ENCODE results near the gene HTR4. TPM values are rescaled to one million over a fixed set of nuclear protein-coding genes. Genes with fewer than 3 reads are reported as not detected.

HTR4 gene
- polyA plus RNA-seq, 3 donors, result not detected

DNA sequence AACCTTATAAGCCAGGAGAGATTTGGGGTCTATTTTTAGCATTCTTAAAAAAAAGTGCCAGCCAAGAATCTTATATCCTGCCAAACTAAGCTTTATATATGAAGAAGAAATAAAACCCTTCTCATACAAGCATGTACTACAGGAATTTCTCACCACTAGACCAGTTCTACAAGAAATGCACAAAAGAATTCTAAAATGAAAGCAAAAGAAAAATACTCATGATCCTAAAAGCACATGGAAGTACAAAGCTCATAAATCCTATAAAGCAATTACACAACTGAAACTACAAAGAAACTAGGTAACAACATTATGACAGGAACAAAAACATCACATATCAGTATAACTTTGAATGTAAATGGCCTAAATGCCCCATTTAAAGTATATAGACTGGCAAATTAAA, 34.5 kb upstream of the HTR4 start:
- no peak overlapping the region for H2AFZ ChIP-seq (ENCODE audit: insufficient read depth, low read depth, low read length, poor library complexity, severe bottlenecking)
- intact Hi-C loops (cut with micrococcal nuclease), result no loop called here
- no peaks in the 10 kb centered on the region for H3K79me2 ChIP-seq (ENCODE audit: insufficient read depth, low read length)
- H3K9me3 ChIP-seq (replicated peaks in 1 of 2; ENCODE audit: control insufficient read depth in 1 of 2, insufficient read depth in 1 of 2, low read length in 2 of 2), result no peaks in the 10 kb centered on the region
- no peaks in the 10 kb centered on the region for H3K4me1 Mint-ChIP-seq
- no peaks in the 10 kb centered on the region for H3K4me1 ChIP-seq (ENCODE audit: control insufficient read depth in 1 of 2, insufficient read depth in 2 of 2, low read length in 2 of 2)
- no peak overlapping the region for H3K4me2 ChIP-seq (replicated peaks; ENCODE audit: extremely low read depth, low read length, poor library complexity, severe bottlenecking)
- no peak overlapping the region for H3K27ac Mint-ChIP-seq
- no peak overlapping the region for H3K4me3 ChIP-seq (replicated peaks in 1 of 3; ENCODE audit: low read depth in 2 of 3, low read length in 3 of 3)
- H4K20me1 ChIP-seq (ENCODE audit: insufficient read depth, low read length), result no peaks in the 10 kb centered on the region
- peaks cover 9 to 20% (median 12%) of the 10 kb centered on the region in 7 donors for H3K9me3 Mint-ChIP-seq
- DNase-seq, result no peak
- no peaks in the 10 kb centered on the region for H3K36me3 ChIP-seq (replicated peaks in 1 of 2; ENCODE audit: control insufficient read depth in 1 of 2, insufficient read depth in 2 of 2, low read length in 2 of 2)
- peaks cover 0 to 1% (median 0%) of the 10 kb centered on the region in 3 donors for H3K27me3 Mint-ChIP-seq (ENCODE audit: low read depth in 3 of 3)
- H3K27ac ChIP-seq (ENCODE audit: low read depth in 1 of 2, low read length in 2 of 2), result no peak overlapping the region
- H3K4me3 Mint-ChIP-seq, result no peak overlapping the region
- no peak overlapping the region for H3K9ac ChIP-seq (ENCODE audit: insufficient read depth, low read length, poor library complexity, severe bottlenecking)
- no peaks in the 10 kb centered on the region for H3K27me3 ChIP-seq (ENCODE audit: control insufficient read depth in 2 of 2, insufficient read depth in 2 of 2, low read length in 2 of 2)
- no peaks in the 10 kb centered on the region for H3K36me3 Mint-ChIP-seq
- TF ChIP-seq, protein P1, sequence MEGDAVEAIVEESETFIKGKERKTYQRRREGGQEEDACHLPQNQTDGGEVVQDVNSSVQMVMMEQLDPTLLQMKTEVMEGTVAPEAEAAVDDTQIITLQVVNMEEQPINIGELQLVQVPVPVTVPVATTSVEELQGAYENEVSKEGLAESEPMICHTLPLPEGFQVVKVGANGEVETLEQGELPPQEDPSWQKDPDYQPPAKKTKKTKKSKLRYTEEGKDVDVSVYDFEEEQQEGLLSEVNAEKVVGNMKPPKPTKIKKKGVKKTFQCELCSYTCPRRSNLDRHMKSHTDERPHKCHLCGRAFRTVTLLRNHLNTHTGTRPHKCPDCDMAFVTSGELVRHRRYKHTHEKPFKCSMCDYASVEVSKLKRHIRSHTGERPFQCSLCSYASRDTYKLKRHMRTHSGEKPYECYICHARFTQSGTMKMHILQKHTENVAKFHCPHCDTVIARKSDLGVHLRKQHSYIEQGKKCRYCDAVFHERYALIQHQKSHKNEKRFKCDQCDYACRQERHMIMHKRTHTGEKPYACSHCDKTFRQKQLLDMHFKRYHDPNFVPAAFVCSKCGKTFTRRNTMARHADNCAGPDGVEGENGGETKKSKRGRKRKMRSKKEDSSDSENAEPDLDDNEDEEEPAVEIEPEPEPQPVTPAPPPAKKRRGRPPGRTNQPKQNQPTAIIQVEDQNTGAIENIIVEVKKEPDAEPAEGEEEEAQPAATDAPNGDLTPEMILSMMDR (IDR thresholded peaks at IDR 0.05), result no peak

DNA sequence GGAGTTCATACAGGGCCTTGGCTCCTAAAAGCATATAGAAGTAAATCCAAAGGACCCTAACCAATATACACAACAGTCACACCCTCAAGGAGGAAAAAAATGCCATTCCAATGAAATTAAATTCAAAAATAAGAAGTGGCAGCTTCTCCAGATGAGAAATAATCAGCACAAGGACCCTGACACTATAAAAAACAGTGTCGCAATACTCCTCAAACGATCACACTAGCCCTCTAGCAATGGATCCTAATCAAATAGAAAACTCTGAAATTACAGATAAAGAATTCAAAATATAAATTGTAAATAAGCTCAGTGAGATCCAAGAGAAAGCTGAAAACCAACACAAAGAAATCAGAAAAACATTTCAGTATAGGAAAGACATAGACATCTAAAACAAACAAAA, 33.5 kb upstream of the HTR4 start:
- no peak overlapping the region for H3K27ac Mint-ChIP-seq

More for the DNA sequence above, 33.5 kb upstream of the HTR4 start:
- Histone ChIP-seq H4K20me1 (ENCODE audit: insufficient read depth, low read length) (no peaks in the 10 kb centered on the region), H2AFZ (ENCODE audit: insufficient read depth, low read depth, low read length, poor library complexity, severe bottlenecking) (no peak overlapping the region), H3K9ac (ENCODE audit: insufficient read depth, low read length, poor library complexity, severe bottlenecking) (no peak overlapping the region), H3K4me3 (replicated peaks in 1 of 3; ENCODE audit: low read depth in 2 of 3, low read length in 3 of 3) (no peak overlapping the region), H3K79me2 (ENCODE audit: insufficient read depth, low read length) (no peaks in the 10 kb centered on the region), H3K27me3 (ENCODE audit: control insufficient read depth in 2 of 2, insufficient read depth in 2 of 2, low read length in 2 of 2) (no peaks in the 10 kb centered on the region), H3K27ac (ENCODE audit: low read depth in 1 of 2, low read length in 2 of 2) (no peak overlapping the region), H3K36me3 (replicated peaks in 1 of 2; ENCODE audit: control insufficient read depth in 1 of 2, insufficient read depth in 2 of 2, low read length in 2 of 2) (no peaks in the 10 kb centered on the region), H3K9me3 (replicated peaks in 1 of 2; ENCODE audit: control insufficient read depth in 1 of 2, insufficient read depth in 1 of 2, low read length in 2 of 2) (no peaks in the 10 kb centered on the region), H3K4me1 (ENCODE audit: control insufficient read depth in 1 of 2, insufficient read depth in 2 of 2, low read length in 2 of 2) (no peaks in the 10 kb centered on the region), H3K4me2 (replicated peaks; ENCODE audit: extremely low read depth, low read length, poor library complexity, severe bottlenecking) (no peak overlapping the region)
- Mint-ChIP-seq H3K27me3 (ENCODE audit: low read depth in 3 of 3) (peaks cover 0 to 2% (median 1%) of the 10 kb centered on the region in 3 donors), H3K36me3 (no peaks in the 10 kb centered on the region), H3K4me3 (no peak overlapping the region), H3K4me1 (no peaks in the 10 kb centered on the region), H3K9me3 (peaks cover 9 to 20% (median 12%) of the 10 kb centered on the region in 7 donors)
- TF ChIP-seq, protein P1 (IDR thresholded peaks at IDR 0.05), result no peak
- intact Hi-C loops (cut with micrococcal nuclease), result no loop called here
- WGBS (ENCODE audit: insufficient coverage), result no CpG with 5 or more reads among the region's 2 CpGs
- no peak for DNase-seq
